OCI-LY3 (cell line): ENCODE data around the gene ZNF764.

ENCODE experiments used
- H2AFZ ChIP-seq: fragments of 200-600, 300-600 bp; shearing (Covaris generic); 2 replicates; pipeline ENCODE4 v1.6.0; 2014; ENCODE audit warnings: antibody characterized with exemption, low read depth, low read length
- H3K27ac ChIP-seq: fragments of 200-600, 300-600 bp; sonication (generic); 2 replicates; pipeline ENCODE4 v1.5.1; 2014; ENCODE audit warnings: mild to moderate bottlenecking, low read length, moderate library complexity, mixed read lengths
- H3K27me3 ChIP-seq: fragments of 200-600, 300-600 bp; sonication (generic); 2 replicates; pipeline ENCODE4 v1.6.1; 2014; ENCODE audit warnings: low read depth, low read length, mixed read lengths
- H3K36me3 ChIP-seq: fragments of 200-600, 300-600 bp; sonication (generic); replicated peaks from 2 replicates; pipeline ENCODE3; 2014; ENCODE audit warnings: low read depth, low read length, mixed read lengths
- H3K4me1 ChIP-seq: fragments of 300-600, 200-600 bp; sonication (generic); 2 replicates; pipeline ENCODE4 v1.6.1; 2014; ENCODE audit warnings: low read length, mixed read lengths
- H3K4me2 ChIP-seq: fragments of 200-600, 300-600 bp; sonication (generic); 2 replicates; pipeline ENCODE4 v1.6.1; 2014; ENCODE audit warnings: low read length, mixed read lengths
- H3K4me3 ChIP-seq: fragments of 300-600, 200-600 bp; sonication (generic); 2 replicates; pipeline ENCODE4 v1.5.1; 2014; ENCODE audit warnings: antibody characterized with exemption, mild to moderate bottlenecking, low read length, moderate library complexity
- H3K79me2 ChIP-seq: fragments of 300-600, 200-600 bp; shearing (Covaris generic); 2 replicates; pipeline ENCODE4 v1.6.1; 2014; ENCODE audit warnings: mild to moderate bottlenecking, low read length, mixed read lengths
- H3K9ac ChIP-seq: fragments of 300-600, 200-600 bp; shearing (Covaris generic); 2 replicates; pipeline ENCODE4 v1.6.0; 2014; ENCODE audit warnings: mild to moderate bottlenecking, low read length, moderate library complexity
- H3K9me3 ChIP-seq: fragments of 200-600, 300-600 bp; shearing (Covaris generic); 2 replicates; pipeline ENCODE4 v1.6.1; 2014; ENCODE audit warnings: low read length, mixed read lengths; ENCODE audit not compliant: insufficient read depth
- H4K20me1 ChIP-seq: fragments of 200-600, 300-600 bp; sonication (generic); 2 replicates; pipeline ENCODE4 v1.6.1; 2016; ENCODE audit warnings: low read length, mixed read lengths; ENCODE audit not compliant: insufficient read depth
- EZH2phosphoT487 ChIP-seq: fragments of 200-600 bp; shearing (Covaris generic); IDR thresholded peaks from 2 replicates; pipeline ENCODE4 v1.6.1; 2018; ENCODE audit warnings: antibody characterized with exemption, mixed run types, low read depth
- TF ChIP-seq, protein P1 (sequence below): fragments of 200-600, 300-600 bp; sonication (generic); IDR thresholded peaks from 2 replicates; pipeline ENCODE4 v1.5.1; 2014; ENCODE audit warnings: antibody characterized with exemption, low read length, low read depth

The ZNF764 gene

DNA sequence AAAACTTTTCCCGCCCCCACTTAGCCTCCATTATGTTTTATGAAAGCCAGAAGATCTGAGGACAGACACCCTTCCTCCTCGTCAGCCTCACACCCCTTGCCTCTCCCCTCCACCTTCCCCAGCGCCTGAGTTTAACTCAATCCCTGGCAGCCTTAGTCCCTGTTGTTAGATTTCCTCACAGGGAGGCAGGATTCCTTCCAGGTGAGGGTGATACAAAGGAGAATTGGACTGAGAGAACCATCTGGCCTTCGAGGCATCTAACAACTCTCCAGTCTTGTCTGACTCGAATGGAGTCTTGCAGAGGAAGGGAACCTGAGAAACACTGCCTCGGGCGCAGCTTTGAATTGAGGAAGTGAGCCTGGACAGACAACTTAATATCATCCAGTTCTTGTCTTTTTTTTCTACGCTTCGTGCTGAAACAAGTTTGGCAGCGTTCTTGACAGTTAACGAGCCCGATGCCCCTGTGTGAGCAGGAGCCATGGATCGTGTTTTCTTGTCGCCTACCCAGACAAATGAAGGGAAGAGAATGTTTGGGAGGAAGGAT is 30.5 kb downstream of the ZNF764 start:
- no peaks in the 10 kb centered on the region for H3K9me3 ChIP-seq
- TF ChIP-seq, protein P1, sequence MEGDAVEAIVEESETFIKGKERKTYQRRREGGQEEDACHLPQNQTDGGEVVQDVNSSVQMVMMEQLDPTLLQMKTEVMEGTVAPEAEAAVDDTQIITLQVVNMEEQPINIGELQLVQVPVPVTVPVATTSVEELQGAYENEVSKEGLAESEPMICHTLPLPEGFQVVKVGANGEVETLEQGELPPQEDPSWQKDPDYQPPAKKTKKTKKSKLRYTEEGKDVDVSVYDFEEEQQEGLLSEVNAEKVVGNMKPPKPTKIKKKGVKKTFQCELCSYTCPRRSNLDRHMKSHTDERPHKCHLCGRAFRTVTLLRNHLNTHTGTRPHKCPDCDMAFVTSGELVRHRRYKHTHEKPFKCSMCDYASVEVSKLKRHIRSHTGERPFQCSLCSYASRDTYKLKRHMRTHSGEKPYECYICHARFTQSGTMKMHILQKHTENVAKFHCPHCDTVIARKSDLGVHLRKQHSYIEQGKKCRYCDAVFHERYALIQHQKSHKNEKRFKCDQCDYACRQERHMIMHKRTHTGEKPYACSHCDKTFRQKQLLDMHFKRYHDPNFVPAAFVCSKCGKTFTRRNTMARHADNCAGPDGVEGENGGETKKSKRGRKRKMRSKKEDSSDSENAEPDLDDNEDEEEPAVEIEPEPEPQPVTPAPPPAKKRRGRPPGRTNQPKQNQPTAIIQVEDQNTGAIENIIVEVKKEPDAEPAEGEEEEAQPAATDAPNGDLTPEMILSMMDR = no peak
- TF ChIP-seq EZH2phosphoT487 = no peak
- peak overlapping the region; percentile 88 for H3K27ac ChIP-seq
- peak overlapping the region; percentile 81 for H3K9ac ChIP-seq
- no peaks in the 10 kb centered on the region; the same call in 1 of the 2 replicates for H3K79me2 ChIP-seq
- H3K4me2 ChIP-seq = peak overlapping the region; percentile 96
- H4K20me1 ChIP-seq = no peaks in the 10 kb centered on the region
- peak overlapping the region; percentile 44 for H2AFZ ChIP-seq
- H3K4me1 ChIP-seq = peaks cover 18% of the 10 kb centered on the region
- peaks cover 12% of the 10 kb centered on the region for H3K36me3 ChIP-seq
- no peaks in the 10 kb centered on the region for H3K27me3 ChIP-seq
- peak overlapping the region; percentile 87 for H3K4me3 ChIP-seq

DNA sequence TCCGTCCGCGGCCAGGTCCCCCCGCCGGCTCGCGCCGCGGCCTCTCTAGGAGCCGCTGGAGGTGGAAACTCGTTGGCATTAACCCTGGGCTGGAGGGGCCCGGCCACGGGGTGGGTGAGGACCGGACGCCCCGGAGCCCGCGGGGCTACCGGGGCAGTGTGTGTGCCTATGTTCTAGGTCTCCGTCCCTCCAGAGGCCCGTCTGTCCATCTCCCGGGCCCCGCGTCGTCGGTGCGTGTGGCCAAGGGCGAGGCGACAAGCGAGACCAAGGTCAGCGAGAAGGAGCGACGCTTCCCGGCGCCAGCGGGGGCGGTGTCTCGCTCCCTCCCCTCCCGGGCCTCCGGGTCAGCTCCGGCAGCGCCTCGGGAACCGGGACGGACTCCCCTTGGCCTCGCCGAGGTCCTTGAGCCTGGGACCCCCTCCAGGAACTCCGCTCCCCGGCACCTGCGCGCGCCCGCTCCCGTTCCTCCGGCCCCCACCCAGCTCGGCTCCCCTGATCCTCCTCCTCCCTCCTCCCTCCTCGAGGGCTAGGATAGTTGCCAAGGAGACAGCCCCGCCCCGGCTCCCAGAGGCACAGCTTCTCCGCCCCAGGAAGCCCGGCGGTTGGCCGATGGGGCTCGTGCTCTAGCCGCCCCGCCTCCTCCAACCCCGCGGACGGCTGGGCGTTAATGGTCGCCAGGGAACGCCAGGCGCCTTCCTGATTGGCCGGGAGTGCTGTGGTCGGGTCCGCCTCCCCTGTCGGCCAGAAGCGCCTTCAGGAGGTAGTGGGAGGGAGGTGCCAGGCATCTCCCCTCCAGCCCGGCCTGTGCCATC is 31.1 kb downstream of the ZNF764 start:
- peaks cover 18% of the 10 kb centered on the region for H3K4me1 ChIP-seq

DNA sequence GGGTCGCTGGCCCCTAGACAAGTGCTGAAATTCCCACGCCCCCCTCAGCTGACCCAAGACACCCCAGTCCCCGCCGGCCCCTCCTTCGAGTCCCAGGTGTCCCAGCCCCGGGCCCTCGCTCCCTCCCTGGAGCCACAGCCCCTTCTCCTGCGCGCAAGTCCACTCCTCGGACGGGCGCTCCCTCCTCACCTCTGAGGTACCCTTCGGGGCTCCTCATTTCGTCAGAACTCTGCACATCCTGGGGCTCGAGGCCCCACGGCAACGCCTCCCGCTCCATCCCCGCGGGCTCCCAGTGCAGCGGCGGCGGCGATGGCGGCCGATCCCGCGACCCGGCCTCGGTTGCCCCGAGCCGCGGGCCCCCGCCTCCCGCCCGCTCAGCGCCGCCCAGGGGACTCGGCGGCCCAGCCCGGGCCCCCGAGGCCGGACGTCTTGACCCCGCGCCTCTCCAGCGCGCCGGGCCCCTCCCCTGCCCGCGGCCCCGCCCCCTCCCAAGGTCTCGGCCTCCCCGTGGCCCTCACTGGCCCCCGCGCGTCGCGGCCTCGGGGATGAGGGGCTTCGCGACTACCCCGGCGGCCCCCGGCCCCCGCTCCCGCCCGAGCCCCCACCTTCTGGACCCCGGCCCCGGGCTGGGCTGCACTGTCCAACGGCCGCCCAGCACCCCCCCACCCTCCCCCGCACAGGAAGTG is 31.9 kb downstream of the ZNF764 start, which contains the start of gene ZNF768:
TSS of gene ZNF768 (minus strand) at position 430 of the 686 bp plus-strand sequence. CDS start at position 277, 153 bp downstream.
- TF ChIP-seq, protein P1 = no peak
- no peak for TF ChIP-seq EZH2phosphoT487
- H4K20me1 ChIP-seq = no peaks in the 10 kb centered on the region
- no peaks in the 10 kb centered on the region; the same call in 1 of the 2 replicates for H3K79me2 ChIP-seq
- peak within 1 kb of the TSS; percentile 82; the same call in 1 of the 2 replicates for H2AFZ ChIP-seq
- H3K9me3 ChIP-seq = no peaks in the 10 kb centered on the region
- H3K4me2 ChIP-seq = peak within 1 kb of the TSS; percentile 96
- H3K27ac ChIP-seq = peak within 1 kb of the TSS; percentile 88
- H3K4me3 ChIP-seq = peak within 1 kb of the TSS; percentile 87
- peaks cover 18% of the 10 kb centered on the region for H3K4me1 ChIP-seq
- H3K9ac ChIP-seq = peak within 1 kb of the TSS; percentile 86
- no peaks in the 10 kb centered on the region for H3K27me3 ChIP-seq
- peaks cover 9% of the 10 kb centered on the region for H3K36me3 ChIP-seq

More for the DNA sequence above, 31.1 kb downstream of the ZNF764 start:
- peak overlapping the region; percentile 88 for H3K27ac ChIP-seq
- peak overlapping the region; percentile 82; the same call in 1 of the 2 replicates for H2AFZ ChIP-seq
- H4K20me1 ChIP-seq = no peaks in the 10 kb centered on the region
- H3K9ac ChIP-seq = peak overlapping the region; percentile 86
- H3K4me2 ChIP-seq = peak overlapping the region; percentile 96
- H3K36me3 ChIP-seq = peaks cover 9% of the 10 kb centered on the region
- no peaks in the 10 kb centered on the region; the same call in 1 of the 2 replicates for H3K79me2 ChIP-seq
- TF ChIP-seq, protein P1 = peak; percentile 23
- no peak for TF ChIP-seq EZH2phosphoT487
- peak overlapping the region; percentile 87 for H3K4me3 ChIP-seq
- H3K9me3 ChIP-seq = no peaks in the 10 kb centered on the region
- H3K27me3 ChIP-seq = no peaks in the 10 kb centered on the region

DNA sequence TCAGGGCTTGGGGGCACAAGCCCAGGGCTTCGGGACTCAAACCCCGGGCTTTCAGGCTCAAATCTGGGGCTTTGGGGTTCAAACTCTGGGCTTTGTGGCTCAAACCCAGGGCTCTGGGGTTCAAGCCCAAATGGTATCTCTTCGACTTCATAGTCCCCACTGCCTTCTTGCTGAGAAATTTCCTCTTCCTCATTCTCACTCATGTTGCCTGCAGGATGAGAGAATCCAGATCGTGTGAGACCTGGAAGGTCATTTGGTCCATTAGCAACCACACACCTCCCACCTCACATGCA is 32.4 kb downstream of the ZNF764 start:
- Histone ChIP-seq H2AFZ (no peak overlapping the region), H3K27ac (no peak overlapping the region; the same call in 1 of the 2 replicates), H3K27me3 (no peaks in the 10 kb centered on the region), H3K4me1 (peaks cover 18% of the 10 kb centered on the region), H3K9me3 (no peaks in the 10 kb centered on the region), H3K9ac (peak overlapping the region; percentile 86), H3K36me3 (peaks cover 9% of the 10 kb centered on the region), H3K4me3 (peak overlapping the region; percentile 87), H4K20me1 (no peaks in the 10 kb centered on the region), H3K4me2 (peak overlapping the region; percentile 72), H3K79me2 (no peaks in the 10 kb centered on the region; the same call in 1 of the 2 replicates)
- no peak for TF ChIP-seq EZH2phosphoT487
- TF ChIP-seq, protein P1 = no peak
